Breast epithelium (tissue), 3 donors: ENCODE measurements around the gene NDUFAF2.

Experiments
- CTCF ChIP-seq, 3 donors: fragments of 450-650 bp; IDR thresholded peaks; one replicate each; pipeline ENCODE4 v1.5.1; 2016 to 2017; ENCODE audit warnings: antibody characterized with exemption in 3 of 3, mild to moderate bottlenecking in 3 of 3, moderate library complexity in 3 of 3
- POLR2AphosphoS5 ChIP-seq, 3 donors: sonication (generic); formaldehyde crosslinking; IDR thresholded peaks; one replicate each; pipeline ENCODE4 v1.6.1; 2017; ENCODE audit warnings: antibody characterized with exemption in 3 of 3

GRCh38 chr5:61053937-61054336 is 108.9 kb downstream of the NDUFAF2 start:
- TF ChIP-seq POLR2AphosphoS5 (IDR thresholded peaks at IDR 0.05) = no peak
- no peak for TF ChIP-seq CTCF (IDR thresholded peaks at IDR 0.05)
